Measurements from ENCODE around the gene SDK1.

Gene SDK1

GRCh38 chr7:4015996-4016395 is 714.9 kb downstream of the SDK1 start:
- Mint-ChIP-seq H3K36me3 (ENCODE audit: low read depth) (peaks cover 47% of the 10 kb centered on the region), H3K4me1 (peaks cover 11% of the 10 kb centered on the region), H3K9me3 (peaks cover 27% of the 10 kb centered on the region), H3K4me3 (no peak overlapping the region), H3K27ac (no peak overlapping the region), H3K27me3 (ENCODE audit: low read depth) (peaks cover 22% of the 10 kb centered on the region)
- TF ChIP-seq CTCF (IDR thresholded peaks at IDR 0.05; ENCODE audit: unreplicated experiment in 3 of 3): no peak

- H3K4me3 Mint-ChIP-seq: no peak overlapping the region
- H3K27me3 Mint-ChIP-seq (ENCODE audit: low read depth): peaks cover 14% of the 10 kb centered on the region
- H3K4me1 Mint-ChIP-seq: peaks cover 11% of the 10 kb centered on the region
- H3K27ac Mint-ChIP-seq: no peak overlapping the region
- peaks cover 49% of the 10 kb centered on the region for H3K36me3 Mint-ChIP-seq (ENCODE audit: low read depth)
- no peak for TF ChIP-seq CTCF (IDR thresholded peaks at IDR 0.05; ENCODE audit: unreplicated experiment in 3 of 3)
- peaks cover 27% of the 10 kb centered on the region for H3K9me3 Mint-ChIP-seq
These were observed 716.0 kb downstream of the SDK1 start for GRCh38 chr7:4017081-4017480.

GRCh38 chr7:4017785-4018184 is 716.7 kb downstream of the SDK1 start:
- Mint-ChIP-seq H3K27me3 (ENCODE audit: low read depth) (peaks cover 11% of the 10 kb centered on the region), H3K4me1 (peaks cover 11% of the 10 kb centered on the region), H3K4me3 (no peak overlapping the region), H3K9me3 (peaks cover 27% of the 10 kb centered on the region), H3K36me3 (ENCODE audit: low read depth) (peaks cover 49% of the 10 kb centered on the region), H3K27ac (no peak overlapping the region)
- TF ChIP-seq CTCF (IDR thresholded peaks at IDR 0.05; ENCODE audit: unreplicated experiment in 3 of 3): no peak

- no peak for TF ChIP-seq CTCF (IDR thresholded peaks at IDR 0.05; ENCODE audit: unreplicated experiment in 3 of 3)
- H3K36me3 Mint-ChIP-seq (ENCODE audit: low read depth): peaks cover 49% of the 10 kb centered on the region
- H3K4me3 Mint-ChIP-seq: no peak overlapping the region
- peaks cover 16% of the 10 kb centered on the region for H3K4me1 Mint-ChIP-seq
- peaks cover 11% of the 10 kb centered on the region for H3K27me3 Mint-ChIP-seq (ENCODE audit: low read depth)
- H3K27ac Mint-ChIP-seq: no peak overlapping the region
- peaks cover 27% of the 10 kb centered on the region for H3K9me3 Mint-ChIP-seq
These were observed 717.7 kb downstream of the SDK1 start for GRCh38 chr7:4018601-4019316.

GRCh38 chr7:4020086-4020485 is 719.0 kb downstream of the SDK1 start:
- TF ChIP-seq CTCF (IDR thresholded peaks at IDR 0.05; ENCODE audit: unreplicated experiment in 3 of 3): no peak
- Mint-ChIP-seq H3K4me3 (no peak overlapping the region), H3K36me3 (ENCODE audit: low read depth) (peaks cover 49% of the 10 kb centered on the region), H3K27ac (no peak overlapping the region), H3K4me1 (peaks cover 10% of the 10 kb centered on the region), H3K9me3 (peaks cover 27% of the 10 kb centered on the region), H3K27me3 (ENCODE audit: low read depth) (no peaks in the 10 kb centered on the region)

- Mint-ChIP-seq H3K4me3 (no peak overlapping the region), H3K4me1 (peaks cover 10% of the 10 kb centered on the region)
- TF ChIP-seq CTCF (IDR thresholded peaks at IDR 0.05; ENCODE audit: unreplicated experiment in 3 of 3): no peak
These were observed 720.4 kb downstream of the SDK1 start for GRCh38 chr7:4021413-4021812.

More at GRCh38 chr7:4021413-4021812, 720.4 kb downstream of the SDK1 start:
- no peaks in the 10 kb centered on the region for H3K27me3 Mint-ChIP-seq (ENCODE audit: low read depth)
- peaks cover 41% of the 10 kb centered on the region for H3K36me3 Mint-ChIP-seq (ENCODE audit: low read depth)
- no peak overlapping the region for H3K27ac Mint-ChIP-seq
- H3K9me3 Mint-ChIP-seq: peaks cover 25% of the 10 kb centered on the region

All from nephron (organoid).